ENCODE results near the gene FAM25G. TPM values are rescaled to one million over a fixed set of nuclear protein-coding genes. Genes with fewer than 3 reads are reported as not detected.
"Not testable (repeated sequence)": the region's sequence is repeated elsewhere in the genome, so short reads cannot be mapped to it uniquely, and the experiment has no call there.

Gene FAM25G
- total RNA-seq, 1 donor from 2014 or later = 1.8 TPM

GRCh38 chr10:47465216-47465917 is 26.1 kb downstream of the FAM25G start:
- DNase-seq = not testable (repeated sequence)

DNA sequence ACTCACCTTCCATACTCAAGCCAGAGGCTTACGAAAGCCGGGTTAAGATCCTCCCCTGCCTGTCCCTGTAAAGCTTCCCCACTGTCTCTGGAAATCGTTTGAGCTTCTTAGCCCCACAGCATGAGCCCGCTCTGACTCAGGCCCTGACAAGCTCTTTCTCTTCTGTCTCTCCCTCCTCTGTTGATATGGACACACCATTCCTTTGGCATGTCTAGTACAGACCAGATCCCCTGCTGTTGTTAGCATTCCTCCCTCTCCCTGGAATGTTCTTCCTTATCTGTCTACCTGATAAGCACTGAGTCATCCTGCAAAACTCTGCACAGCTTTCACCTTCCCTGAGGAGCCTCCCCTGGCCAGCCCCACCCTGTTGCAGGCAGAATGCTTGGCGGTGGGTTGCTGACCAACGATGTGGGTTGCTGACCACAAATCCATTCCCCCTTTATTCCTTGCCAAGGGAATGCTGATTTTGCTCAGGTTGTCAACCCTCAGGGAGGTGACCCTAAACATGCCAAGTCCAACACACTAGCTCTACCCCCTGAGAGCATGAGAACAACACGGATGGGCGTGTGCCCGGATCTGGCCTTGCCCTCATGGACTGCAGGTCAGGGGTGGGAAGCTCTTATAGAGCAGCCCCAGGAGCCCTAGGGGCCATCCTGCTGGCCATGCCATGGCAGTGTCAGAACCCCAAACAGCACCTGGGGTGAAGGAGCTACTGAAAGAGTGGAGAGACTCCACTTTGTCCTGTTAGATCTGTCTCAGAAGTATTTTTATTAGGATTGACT is 28.7 kb downstream of the FAM25G start:
- not testable (repeated sequence) for DNase-seq

GRCh38 chr10:47461261-47461687 is 30.2 kb downstream of the FAM25G start:
- DNase-seq = peak; percentile 46

- DNase-seq = no peak
Observed at GRCh38 chr10:47458466-47459154, 32.9 kb downstream of the FAM25G start.

DNA sequence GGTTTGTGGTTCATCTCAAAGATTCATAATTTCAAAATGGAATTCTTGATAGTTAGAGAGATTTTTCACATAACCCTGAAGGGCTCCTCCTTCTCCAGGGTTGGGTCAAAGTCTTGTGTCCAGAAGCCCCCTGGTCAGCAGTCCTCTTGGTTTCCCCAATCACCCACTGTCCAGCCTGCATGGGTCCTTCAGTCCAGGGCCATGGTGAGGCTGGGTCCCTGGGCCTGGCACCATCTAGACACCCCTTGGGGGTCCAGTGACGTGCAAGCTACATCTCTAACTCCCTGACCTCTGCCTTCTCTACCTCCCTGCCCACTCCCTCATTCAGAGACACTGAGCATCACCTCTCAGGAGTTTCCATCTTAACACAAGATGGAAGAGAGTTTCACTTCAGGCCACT is 33.7 kb downstream of the FAM25G start:
- no peak for DNase-seq

DNA sequence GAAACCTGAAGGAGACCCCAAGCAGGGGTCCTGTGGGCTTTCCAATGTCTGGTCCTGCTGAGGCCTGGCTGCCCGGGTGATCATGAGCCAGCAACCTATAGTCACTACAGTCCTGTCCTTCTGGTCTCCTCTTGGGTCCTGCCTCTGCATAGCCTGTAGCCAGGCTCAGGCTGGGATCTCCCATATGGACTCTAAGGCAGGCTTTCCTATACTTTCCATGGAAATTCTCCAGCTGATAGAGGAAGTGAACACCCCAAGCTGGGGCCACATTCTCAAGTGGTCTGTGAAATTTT is 34.0 kb downstream of the FAM25G start:
- no peak for DNase-seq

DNA sequence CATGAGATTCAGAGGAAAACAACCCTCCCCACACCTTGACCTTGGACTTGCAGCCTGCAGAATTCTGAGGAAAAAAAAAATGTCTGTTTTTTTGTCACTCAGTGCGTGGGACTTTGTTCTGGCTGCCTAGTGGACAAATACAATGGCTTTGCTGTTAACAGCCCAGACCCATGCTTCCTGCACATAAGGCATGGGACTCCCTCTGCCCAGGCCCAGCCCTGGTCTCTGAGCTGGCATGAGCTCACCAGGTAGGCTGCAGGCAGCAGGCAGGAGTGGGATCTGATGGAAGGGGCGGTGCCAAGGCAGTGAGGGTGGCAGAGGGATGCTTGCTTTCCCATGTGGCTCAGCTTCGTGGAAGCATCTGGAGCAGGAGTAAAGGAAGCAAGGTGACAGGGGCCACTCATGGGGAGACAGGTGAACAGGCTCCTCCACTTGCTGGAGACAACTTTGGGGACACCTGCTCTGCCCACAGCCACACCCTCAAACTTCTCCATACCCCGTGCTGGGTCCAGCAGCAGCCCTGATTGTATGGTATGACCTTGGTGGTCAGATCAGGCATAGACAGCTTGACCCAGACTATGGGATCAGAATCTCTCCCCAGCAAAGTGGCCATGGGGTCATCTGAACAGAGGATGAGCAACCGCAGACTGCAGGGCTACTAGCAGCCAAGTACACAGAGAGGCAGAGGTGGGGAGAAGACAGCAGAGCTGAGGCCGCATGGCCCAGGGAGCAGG is 34.5 kb downstream of the FAM25G start:
- no peak for DNase-seq

DNA sequence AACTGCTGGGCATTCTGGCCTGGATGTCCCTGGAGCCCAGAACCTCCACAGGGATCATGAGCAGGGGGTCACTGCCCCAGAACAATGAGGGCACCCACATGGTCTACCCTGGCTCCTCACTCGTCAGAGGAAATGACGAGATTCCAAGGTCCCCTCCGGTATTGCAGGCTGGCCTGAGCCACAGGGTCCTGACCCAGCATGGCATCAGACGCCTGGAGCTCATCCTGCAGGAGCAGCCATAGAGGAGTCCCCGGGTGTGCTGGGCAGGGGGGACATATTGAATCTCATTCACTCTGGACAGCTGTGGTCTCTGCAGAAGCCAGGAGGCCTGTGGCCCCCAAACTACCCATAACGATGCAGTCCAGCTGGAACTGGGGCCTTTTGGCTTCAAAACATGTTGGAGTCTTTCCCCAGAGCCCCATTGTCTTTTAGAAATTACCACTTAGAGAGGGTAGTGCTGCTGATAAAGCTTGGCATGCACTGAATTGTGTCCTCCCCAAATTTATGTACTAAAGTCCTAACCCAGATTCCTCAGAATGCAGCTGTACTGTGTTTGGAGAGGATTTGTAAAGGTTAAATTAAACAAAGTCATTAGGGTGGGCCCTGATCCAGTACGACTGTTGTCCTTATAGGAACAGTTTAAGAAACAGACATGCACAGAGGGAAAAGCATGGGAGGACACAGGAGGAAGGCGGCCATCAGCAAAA is 35.3 kb downstream of the FAM25G start:
- DNase-seq = no peak

DNA sequence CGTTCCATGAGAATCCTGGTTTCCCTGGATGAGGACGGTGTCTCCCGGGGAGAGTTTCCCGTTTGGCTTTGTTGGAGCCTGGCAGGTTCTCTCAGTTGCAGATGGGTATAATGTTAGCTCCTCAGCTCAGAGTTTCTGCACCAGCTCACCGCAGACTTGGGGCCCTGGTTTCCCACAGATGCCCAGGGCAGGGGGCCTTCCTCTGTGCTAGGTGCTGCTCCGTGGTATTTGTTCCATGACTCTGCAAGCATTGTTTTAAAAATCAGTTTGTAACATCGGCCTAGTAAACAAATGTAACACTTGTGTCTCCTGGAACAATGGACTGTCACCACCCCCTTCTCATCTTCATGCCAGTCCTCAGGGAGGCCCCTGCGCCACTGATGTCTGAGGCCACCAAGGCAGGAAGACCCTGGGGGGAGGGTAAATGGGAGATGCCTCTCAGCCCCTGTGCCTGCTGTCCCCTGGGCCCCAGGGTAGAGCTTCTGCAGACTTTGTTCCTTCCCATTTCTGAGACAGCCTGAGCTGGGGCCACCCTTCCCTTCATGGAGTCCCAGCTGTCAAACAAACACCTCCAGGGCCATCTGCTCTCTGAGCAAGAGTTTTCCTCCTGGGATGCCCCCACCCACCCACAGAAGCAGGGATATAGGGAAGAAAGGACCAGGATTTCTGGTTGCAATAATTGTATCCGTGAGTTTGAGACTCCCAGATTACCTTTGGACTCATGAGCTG is 36.0 kb downstream of the FAM25G start:
- not testable (repeated sequence) for DNase-seq

DNA sequence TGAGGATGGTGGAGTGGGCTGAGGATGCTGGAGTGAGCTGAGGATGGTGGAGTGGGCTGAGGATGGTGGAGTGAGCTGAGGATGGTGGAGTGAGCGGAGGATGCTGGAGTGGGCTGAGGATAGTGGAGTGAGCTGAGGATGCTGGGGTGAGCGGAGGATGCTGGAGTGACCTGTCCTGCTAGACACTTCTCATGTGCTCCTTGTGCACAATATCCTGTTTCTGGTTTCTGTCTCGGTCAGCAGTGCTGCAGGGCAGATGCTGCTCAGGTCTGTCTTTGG is 36.8 kb downstream of the FAM25G start:
- DNase-seq = no peak

DNA sequence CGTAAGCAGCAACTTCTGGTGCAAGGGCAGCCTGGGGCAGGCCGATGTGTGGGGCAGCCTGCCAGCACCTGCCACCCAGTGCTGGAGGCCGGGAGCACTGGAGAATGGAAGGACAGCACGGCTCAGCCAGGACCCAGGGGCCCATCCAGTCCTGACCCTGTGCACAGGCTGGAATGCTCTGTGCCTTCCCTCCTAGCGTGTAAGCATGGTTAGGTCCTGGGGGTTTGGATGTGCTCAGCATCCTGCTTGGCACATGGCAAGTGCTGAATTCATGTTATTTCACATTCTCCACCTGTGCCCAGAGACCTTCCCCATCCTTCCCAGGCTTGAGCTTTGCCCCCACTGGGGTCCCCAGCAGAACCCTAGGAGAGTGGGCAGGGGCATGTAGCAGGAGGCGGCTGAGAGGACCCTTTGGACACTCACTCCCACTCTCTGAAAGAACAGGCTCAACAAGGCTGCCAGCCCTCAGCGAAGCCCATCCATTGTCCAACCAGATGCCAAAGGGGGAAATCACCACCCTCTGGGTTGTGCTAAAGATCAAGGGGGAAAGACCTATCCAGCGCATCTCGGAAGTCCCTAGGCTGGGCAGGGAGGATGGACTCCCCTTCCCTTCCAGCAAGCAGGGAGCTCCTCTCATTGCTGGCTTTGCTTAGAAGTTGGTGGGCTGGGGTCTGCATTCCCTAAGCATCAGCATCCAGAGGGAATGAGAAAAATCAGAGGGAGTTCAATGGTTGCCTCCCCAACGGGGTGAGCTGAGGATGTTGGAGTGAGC is 37.3 kb downstream of the FAM25G start:
- DNase-seq = no peak

DNA sequence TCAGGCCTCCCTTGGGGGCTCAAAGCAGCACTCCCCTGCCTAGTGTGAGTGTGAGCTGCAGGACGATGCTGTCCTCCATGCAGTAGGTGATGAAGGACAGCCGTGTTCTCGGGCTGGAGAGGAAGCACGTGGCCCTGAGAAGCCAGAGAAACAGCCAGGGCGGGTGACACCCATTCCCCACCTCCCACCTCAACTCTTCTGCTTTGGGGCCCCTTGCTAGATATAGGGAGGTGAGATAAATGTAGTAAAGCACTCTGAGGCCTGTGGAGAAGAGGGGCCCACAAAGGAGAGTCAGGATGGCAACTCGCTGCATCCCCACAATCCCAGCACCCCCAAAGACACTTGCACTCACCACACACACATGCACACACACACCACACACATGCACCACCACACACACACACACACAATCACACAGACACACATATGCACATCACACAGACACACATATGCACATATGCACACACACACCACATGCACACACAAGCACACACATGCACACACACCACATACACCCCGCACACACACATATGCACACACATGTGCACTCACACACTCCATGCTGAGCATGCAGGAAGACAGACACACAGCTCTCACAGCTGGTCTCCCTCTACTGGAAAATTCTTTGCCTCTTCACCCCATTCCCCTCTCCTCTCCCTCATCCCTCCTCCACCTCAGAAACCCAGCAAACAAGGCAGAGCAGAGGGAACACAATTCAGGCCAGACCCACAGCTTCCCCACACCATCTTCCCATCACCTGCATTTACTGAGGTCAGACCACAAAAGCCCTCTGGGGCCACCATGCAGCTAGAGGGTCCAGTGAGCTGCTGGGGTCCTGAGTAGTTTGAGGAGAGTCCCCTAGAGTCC is 38.1 kb downstream of the FAM25G start:
- no peak for DNase-seq

DNA sequence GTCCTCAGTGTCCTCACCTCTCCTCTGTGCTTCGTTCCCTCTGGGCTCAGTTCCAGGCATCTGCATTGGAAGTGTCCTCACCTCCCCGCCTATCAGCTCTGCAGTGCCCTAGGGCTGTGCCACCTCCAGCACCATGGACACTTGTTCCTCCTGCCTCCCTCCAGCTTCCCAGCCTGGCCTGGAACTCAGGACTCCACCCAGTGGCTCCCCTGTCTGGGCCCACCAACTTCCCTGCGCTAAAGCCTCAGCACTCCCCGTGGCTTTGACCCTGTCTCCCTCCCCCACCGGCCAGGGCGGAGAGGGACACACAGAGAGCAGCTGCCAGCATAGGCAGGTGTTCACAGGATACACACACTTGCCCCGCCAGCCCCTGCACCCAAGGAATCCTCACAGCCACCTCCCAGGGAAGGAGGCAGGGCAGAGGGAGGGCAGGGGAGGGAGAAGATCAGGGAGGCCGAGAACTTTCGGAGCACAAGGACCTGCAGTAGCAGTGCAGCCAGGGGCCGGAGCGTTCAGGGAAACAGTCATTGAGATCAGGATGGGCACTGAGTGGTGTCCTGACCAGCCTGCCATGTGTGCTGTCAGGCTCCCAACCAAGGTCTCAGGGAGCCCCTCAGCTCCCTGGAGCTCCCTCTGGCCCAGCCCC is 38.9 kb downstream of the FAM25G start:
- no peak for DNase-seq

GRCh38 chr10:47451998-47452494 is 39.5 kb downstream of the FAM25G start:
- DNase-seq = no peak

DNA sequence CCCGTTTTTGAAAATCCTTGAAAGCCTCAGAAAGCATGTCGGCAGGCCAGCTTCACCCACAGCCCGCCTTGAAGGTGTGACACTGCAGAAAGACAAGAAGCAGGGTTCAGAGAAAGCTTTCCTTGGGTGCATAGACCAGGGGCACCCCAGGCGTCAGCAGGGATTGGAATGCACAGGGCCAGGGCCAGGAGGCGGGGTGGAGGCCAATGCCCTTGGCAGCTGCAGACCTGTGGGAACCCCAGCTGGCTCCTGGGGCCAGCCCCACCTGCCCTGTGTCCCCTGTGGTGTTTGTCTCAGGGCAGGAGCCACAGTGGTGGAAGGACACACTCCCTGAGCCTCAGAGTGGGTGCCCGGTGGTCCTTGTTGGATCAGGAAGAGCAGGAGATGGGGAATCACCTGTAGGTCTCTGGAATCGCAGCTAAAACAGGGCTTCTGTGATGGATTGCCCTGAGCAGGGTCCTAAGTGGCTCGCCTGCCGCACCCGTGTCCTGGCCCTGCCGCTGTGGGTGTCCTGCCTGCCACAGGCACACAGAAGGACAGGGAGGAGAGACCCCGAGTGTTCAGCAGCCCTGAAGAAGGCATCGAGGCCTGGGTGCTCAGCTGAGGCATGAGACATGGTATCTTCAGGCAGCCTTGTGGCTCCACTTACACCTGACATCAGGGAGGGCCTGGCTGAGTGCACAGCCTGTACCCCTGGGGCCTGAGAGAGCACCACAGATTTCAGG is 40.1 kb downstream of the FAM25G start:
- DNase-seq = no peak

DNA sequence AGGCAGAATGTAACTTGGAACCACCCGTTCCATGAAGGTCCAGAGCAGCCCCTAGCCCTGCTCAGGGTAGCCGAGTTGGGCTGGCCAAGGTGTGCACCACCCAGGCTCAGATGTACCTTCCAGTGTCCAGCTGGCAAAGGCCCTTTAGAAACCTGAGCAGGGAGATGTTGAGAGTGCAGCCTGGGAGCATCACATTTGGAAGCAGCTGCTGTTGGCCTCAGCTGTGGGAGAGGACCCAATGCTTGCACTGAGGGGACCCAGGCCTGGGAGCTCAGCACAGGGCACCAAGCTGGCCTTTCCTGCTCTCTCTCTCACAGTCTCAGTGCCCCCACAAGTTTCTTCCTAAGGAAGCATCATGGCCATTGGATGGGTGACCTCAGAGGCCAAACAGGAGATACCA is 41.1 kb downstream of the FAM25G start:
- no peak for DNase-seq

- no peak for DNase-seq
Observed at GRCh38 chr10:47449979-47450378, 41.5 kb downstream of the FAM25G start.

All from skin of body (tissue), 2 donors.